Spleen (tissue), 7 donors: ENCODE measurements around the gene METAP2.

ENCODE experiments used
- POLR2A ChIP-seq, 3 donors: fragments of 450-650 bp; IDR thresholded peaks; one replicate each; pipeline ENCODE4 v1.5.1; 2017; ENCODE audit warnings: antibody characterized with exemption in 3 of 3, mild to moderate bottlenecking in 1 of 3
- TF ChIP-seq, protein P1 (sequence below), 11 experiments: fragments of 200-600 bp in 7 of 11; fragments of 450-650 bp in 4 of 11; sonication (generic) in 4 of 11; IDR thresholded peaks in 8 of 11; conservative IDR thresholded peaks in 3 of 11; 1 replicate in 7 of 11; 2 replicates in 4 of 11; pipeline versions ENCODE4 v1.4.0 to v1.8.0; 2016 to 2021; ENCODE audit warnings: antibody characterized with exemption in 11 of 11, inconsistent platforms in 4 of 11, mild to moderate bottlenecking in 1 of 11
- donor health status: DM: no; HTN: no; CAD: no; lungs with moderate emphysema.
- donor health status: DM: no; HTN: no; CAD: no.
- donor health status: DM: no; HTN: no; CAD: no.

DNA sequence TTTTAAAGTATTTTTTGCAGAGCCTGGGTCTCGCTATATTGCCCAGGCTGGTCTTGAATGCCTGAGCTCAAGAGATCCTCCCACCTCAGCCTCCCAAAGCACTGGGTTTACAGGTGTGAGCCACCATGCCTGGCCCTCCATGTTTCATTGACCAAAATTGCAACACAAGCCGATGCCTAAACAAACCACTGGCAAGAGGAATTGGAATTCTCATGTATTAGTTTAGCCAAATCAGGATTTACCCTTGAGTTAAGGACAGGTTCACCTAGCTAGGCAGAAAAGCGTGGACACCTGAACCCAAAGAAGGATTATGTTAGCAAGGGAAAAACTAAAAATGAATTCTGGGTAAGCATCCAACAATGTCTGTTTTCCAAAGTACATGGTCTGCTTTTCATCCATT is 14.6 kb upstream of the METAP2 start:
- TF ChIP-seq, protein P1, sequence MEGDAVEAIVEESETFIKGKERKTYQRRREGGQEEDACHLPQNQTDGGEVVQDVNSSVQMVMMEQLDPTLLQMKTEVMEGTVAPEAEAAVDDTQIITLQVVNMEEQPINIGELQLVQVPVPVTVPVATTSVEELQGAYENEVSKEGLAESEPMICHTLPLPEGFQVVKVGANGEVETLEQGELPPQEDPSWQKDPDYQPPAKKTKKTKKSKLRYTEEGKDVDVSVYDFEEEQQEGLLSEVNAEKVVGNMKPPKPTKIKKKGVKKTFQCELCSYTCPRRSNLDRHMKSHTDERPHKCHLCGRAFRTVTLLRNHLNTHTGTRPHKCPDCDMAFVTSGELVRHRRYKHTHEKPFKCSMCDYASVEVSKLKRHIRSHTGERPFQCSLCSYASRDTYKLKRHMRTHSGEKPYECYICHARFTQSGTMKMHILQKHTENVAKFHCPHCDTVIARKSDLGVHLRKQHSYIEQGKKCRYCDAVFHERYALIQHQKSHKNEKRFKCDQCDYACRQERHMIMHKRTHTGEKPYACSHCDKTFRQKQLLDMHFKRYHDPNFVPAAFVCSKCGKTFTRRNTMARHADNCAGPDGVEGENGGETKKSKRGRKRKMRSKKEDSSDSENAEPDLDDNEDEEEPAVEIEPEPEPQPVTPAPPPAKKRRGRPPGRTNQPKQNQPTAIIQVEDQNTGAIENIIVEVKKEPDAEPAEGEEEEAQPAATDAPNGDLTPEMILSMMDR (IDR thresholded peaks at IDR 0.05 in 8 of 11, conservative IDR thresholded peaks at IDR 0.05 in 3 of 11) = no peak
- no peak for TF ChIP-seq POLR2A (IDR thresholded peaks at IDR 0.05)
